K562 (cell line): Measurements from ENCODE around the gene PDE11A. TPM values are rescaled to one million over a fixed set of nuclear protein-coding genes. Genes with fewer than 3 reads are reported as not detected.

Experiments used
- ATAC-seq: fragments of 200-7000 bp; cut with Tn5 transposase; 3 replicates; pipeline ENCODE4 v1.9.1; 2020; ENCODE audit warnings: moderate library complexity
- BruUV-seq: library from RNA; stranded (reverse); fragments of 400-500 nt; replicated peaks from 2 replicates; lab custom pipeline; 2021; lab: Mats Ljungman, UMichigan
- CTCF ChIA-PET: fragments of 300-600 bp; formaldehyde crosslinking; extraction: SDS; loops from one replicate; lab custom pipeline; 2021; ENCODE audit warnings: low intra/inter-chr PET ratio; lab: Yijun Ruan, JAX
- POLR2A ChIA-PET: fragments of 300-600, 350-650 bp; sonication (Branson Sonifier 250); formaldehyde crosslinking; extraction: SDS; loops from one replicate; lab custom pipeline; 2021; ENCODE audit warnings: antibody characterized with exemption, inconsistent platforms; lab: Yijun Ruan, JAX
- DNase-seq, 4 experiments: peaks; one replicate each; pipeline versions ENCODE4 v3.0.0 to v3.0.0-alpha.2; 2011 to 2018; ENCODE audit warnings: low spot score in 3 of 4, mixed read lengths in 3 of 4; ENCODE audit errors: extremely low read depth in 1 of 4
- FAIRE-seq: peaks from 2 replicates; lab custom pipeline; 2011; peaks lifted over from hg19 to GRCh38; lab: Jason Lieb, UNC
- H2AFZ ChIP-seq: 2 replicates; pipeline ENCODE4 v1.6.0; 2011; ENCODE audit warnings: low read depth, low read length, control low read depth, inconsistent platforms
- H3K27ac ChIP-seq: fragments of 200-600 bp; 3 replicates; pipeline ENCODE4 v1.8.0; 2011; ENCODE audit warnings: low read depth, mild to moderate bottlenecking, control low read depth, inconsistent platforms, low read length, moderate library complexity, mixed read lengths; ENCODE audit errors: extremely low read depth
- H3K27me3 ChIP-seq, 2 experiments: fragments of 300-600 bp in 1 of 2; 2 replicates in 1 of 2; 3 replicates in 1 of 2; pipeline versions ENCODE4 v1.6.0 to v1.8.0; 2011; ENCODE audit warnings: inconsistent platforms in 2 of 2, low read length in 2 of 2, mild to moderate bottlenecking in 1 of 2, mixed read lengths in 1 of 2, moderate library complexity in 1 of 2; ENCODE audit not compliant: control insufficient read depth in 2 of 2, insufficient read depth in 2 of 2
- H3K36me3 ChIP-seq: fragments of 300-600 bp; 3 replicates; pipeline ENCODE4 v1.8.0; 2011; ENCODE audit warnings: mild to moderate bottlenecking, low read length, inconsistent platforms; ENCODE audit not compliant: control insufficient read depth, insufficient read depth
- H3K4me1 ChIP-seq, 2 experiments: fragments of 200-600 bp in 1 of 2; replicated peaks in 1 of 2; 2 replicates in 1 of 2; 3 replicates in 1 of 2; pipeline versions ENCODE4 v1.5.1 to v1.8.0; 2011; ENCODE audit warnings: inconsistent platforms in 2 of 2, low read length in 2 of 2, mild to moderate bottlenecking in 1 of 2, mixed read lengths in 1 of 2, moderate library complexity in 1 of 2; ENCODE audit not compliant: control insufficient read depth in 2 of 2, insufficient read depth in 2 of 2
- H3K4me2 ChIP-seq: 2 replicates; pipeline ENCODE4 v1.6.1; 2011; ENCODE audit warnings: low read length, control low read depth, inconsistent platforms, mixed read lengths; ENCODE audit not compliant: insufficient read depth
- H3K4me3 ChIP-seq: fragments of 200-600 bp; sonication (generic), shearing (Covaris generic); 2 replicates; pipeline ENCODE4 v1.5.1; 2016; ENCODE audit warnings: control low read depth, inconsistent platforms
- H3K79me2 ChIP-seq: fragments of 200-600 bp; 3 replicates; pipeline ENCODE4 v1.8.0; 2011; ENCODE audit warnings: low read length, inconsistent platforms; ENCODE audit not compliant: control insufficient read depth, insufficient read depth
- H3K9ac ChIP-seq, 2 experiments: 2 replicates each; pipeline versions ENCODE4 v1.6.0 to v1.6.1; 2011; ENCODE audit warnings: low read depth in 2 of 2, low read length in 2 of 2, control low read depth in 1 of 2, inconsistent platforms in 1 of 2, mild to moderate bottlenecking in 1 of 2, mixed read lengths in 1 of 2; ENCODE audit not compliant: insufficient read depth in 1 of 2
- H3K9me1 ChIP-seq: one replicate; pipeline ENCODE4 v1.6.0; 2011; ENCODE audit warnings: inconsistent platforms, mild to moderate bottlenecking, low read length, moderate library complexity; ENCODE audit not compliant: control insufficient read depth, insufficient read depth
- H3K9me3 ChIP-seq: replicated peaks from 2 replicates; pipeline ENCODE4 v1.5.1; 2011; ENCODE audit warnings: low read depth, low read length, inconsistent platforms; ENCODE audit not compliant: control insufficient read depth, insufficient read depth
- H4K20me1 ChIP-seq: replicated peaks from 2 replicates; pipeline ENCODE4 v1.6.1; 2011; ENCODE audit warnings: low read length, inconsistent platforms, mixed read lengths; ENCODE audit not compliant: control insufficient read depth, insufficient read depth
- BRD9 ChIP-seq: fragments of 450-650 bp; IDR thresholded peaks from 2 replicates; pipeline ENCODE4 v1.6.1; 2018; ENCODE audit warnings: low read depth; ENCODE audit not compliant: partially characterized antibody
- KDM1A ChIP-seq, 2 experiments: fragments of 450-650 bp; IDR thresholded peaks; 2 replicates each; pipeline ENCODE4 v1.6.1; 2016; ENCODE audit warnings: mild to moderate bottlenecking in 2 of 2
- TGIF2 ChIP-seq: sonication (generic); formaldehyde crosslinking; IDR thresholded peaks from 2 replicates; pipeline ENCODE4 v1.8.1; 2022; ENCODE audit warnings: mild to moderate bottlenecking, missing genetic modification reagents, moderate library complexity
- ZBTB1 ChIP-seq: sonication (generic); formaldehyde crosslinking; IDR thresholded peaks from 2 replicates; pipeline ENCODE4 v1.8.1; 2023; ENCODE audit warnings: missing genetic modification reagents, low read depth, mild to moderate bottlenecking, borderline replicate concordance
- ZNF263 ChIP-seq: sonication (generic); formaldehyde crosslinking; IDR thresholded peaks from 2 replicates; pipeline ENCODE4 v1.8.0; 2022; ENCODE audit warnings: mild to moderate bottlenecking, missing genetic modification reagents, borderline replicate concordance
- ZNF561 ChIP-seq: fragments of 450-650 bp; formaldehyde crosslinking; conservative IDR thresholded peaks from 2 replicates; pipeline ENCODE4 v1.4.0; 2020; ENCODE audit warnings: mild to moderate bottlenecking, moderate library complexity
- WGBS: fragments of 100-300 bp; shearing (Covaris generic); methylation state at CpG from one replicate; pipeline ENCODE4 v1.1.6; 2016; ENCODE audit warnings: low coverage, mixed read lengths; ENCODE audit not compliant: insufficient coverage; ENCODE audit errors: missing lambda C conversion rate; 5-methylcytosine and 5-hydroxymethylcytosine counted together
- in situ Hi-C: fragments of 300-500 bp; cut with MboI; formaldehyde crosslinking; loops from 4 replicates; pipeline ENCODE4 v1.15.0; 2018; ENCODE audit warnings: inconsistent platforms, mixed read lengths
- intact Hi-C: fragments of 100-400 bp; cut with micrococcal nuclease; formaldehyde crosslinking; loops from 2 replicates; pipeline ENCODE4 v1.14.2; 2022
- polyA plus RNA-seq, 8 experiments: library from polyadenylated mRNA; depleted of rRNA in 4 of 8; stranded (reverse) in 5 of 8; unstranded in 3 of 8; fragments of >200 nt; fragmentation: Nextera tagmentation in 2 of 8; fragmentation: Illumina TruSeq in 1 of 8; extraction: Ambion mirVana in 2 of 8; extraction: Trizol in 1 of 8; gene quantifications; 2 replicates each; pipeline versions ENCODE4 v1.2.1 to v1.2.3, GENCODE V29; 2011 to 2014; ENCODE audit warnings: inconsistent platforms in 1 of 8, missing spikeins in 1 of 8
- total RNA-seq, 7 experiments: library from RNA; depleted of rRNA in 6 of 7; stranded (reverse); fragments of >200 nt in 6 of 7; fragmentation: Illumina TruSeq in 2 of 7; extraction: Trizol in 2 of 7; gene quantifications; 2 replicates each; pipeline versions ENCODE4 v1.2.1 to v1.2.3, GENCODE V29; 2011 to 2021; ENCODE audit warnings: low replicate concordance in 1 of 7

The PDE11A gene
- total and polyA plus RNA-seq, 9 of the 15 experiments (the other 6 are each of a cell fraction or from before 2014, with no cell fraction given): 3.2 to 22.1 (median 5.7) TPM

DNA sequence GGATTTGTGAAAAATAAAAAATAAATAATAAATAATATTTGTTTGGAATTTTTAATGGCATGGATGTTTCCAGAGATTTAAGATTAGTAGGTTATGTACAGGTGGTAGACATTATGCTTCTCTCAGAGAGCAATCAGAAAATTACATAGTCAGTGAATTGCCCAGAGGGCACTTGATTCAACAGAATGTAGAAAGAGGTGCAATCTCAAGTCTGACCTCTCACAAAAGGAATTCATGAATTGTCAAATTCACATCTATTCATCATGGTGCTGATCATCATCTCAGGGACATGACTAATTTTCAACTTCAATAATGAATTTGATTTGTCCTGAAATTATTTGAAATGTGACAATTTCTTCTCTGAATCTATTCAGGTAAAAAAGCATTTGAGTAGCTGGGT is 172.5 kb downstream of the PDE11A start (continued):
- TF ChIP-seq BRD9: no peak

DNA sequence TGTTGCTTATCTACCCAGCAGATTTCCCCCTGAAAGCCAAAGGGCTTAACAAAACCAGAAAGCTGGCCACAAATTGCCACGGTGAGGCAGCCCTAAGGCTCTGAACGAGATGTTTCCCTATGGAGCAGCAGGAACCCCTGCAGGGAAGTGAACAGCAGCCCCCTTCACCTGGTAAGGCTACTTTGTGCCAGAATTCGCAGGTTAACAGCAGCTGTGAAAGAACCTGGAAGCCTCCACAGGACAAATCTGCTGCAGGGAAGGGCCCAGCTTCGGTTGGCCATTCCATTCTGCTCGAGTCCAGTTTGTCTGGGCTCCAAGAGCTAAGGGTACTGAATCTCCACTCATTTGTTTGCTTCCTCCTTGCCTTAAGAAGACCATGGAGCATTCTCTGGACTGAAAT is 175.3 kb downstream of the PDE11A start:
- H3K9me3 ChIP-seq: 0 out of 2 replicates have a peak, but pooled peaks cover 4% of the 10 kb centered on the region
- no peak overlapping the region for H3K9ac ChIP-seq
- H2AFZ ChIP-seq: no peak overlapping the region
- H3K4me3 ChIP-seq: no peak overlapping the region
- intact Hi-C loops: no loop called here
- H3K9me1 ChIP-seq: no peaks in the 10 kb centered on the region
- peaks cover 0 to 19% of the 10 kb centered on the region in 2 experiments; a peak in 3 of 5 replicates for H3K4me1 ChIP-seq
- no peak for FAIRE-seq
- ChIA-PET POLR2A (no interaction called here), CTCF (no interaction called here)
- in situ Hi-C loops: no loop called here
- H3K79me2 ChIP-seq: no peaks in the 10 kb centered on the region
- no peak for ATAC-seq
- no peak overlapping the region for H3K27ac ChIP-seq
- H3K4me2 ChIP-seq: no peak overlapping the region
- no peaks in the 10 kb centered on the region for H4K20me1 ChIP-seq
- BruUV-seq: no TSS peak
- H3K36me3 ChIP-seq: no peaks in the 10 kb centered on the region
- no peaks in the 10 kb centered on the region for H3K27me3 ChIP-seq
- TF ChIP-seq ZNF263 (CRISPR knock-in tag) (no peak), ZBTB1 (no peak), ZNF561 (CRISPR knock-in tag) (no peak)
- WGBS: 8% methylated on average over 5 of the region's 5 CpGs
- no peak for DNase-seq

DNA sequence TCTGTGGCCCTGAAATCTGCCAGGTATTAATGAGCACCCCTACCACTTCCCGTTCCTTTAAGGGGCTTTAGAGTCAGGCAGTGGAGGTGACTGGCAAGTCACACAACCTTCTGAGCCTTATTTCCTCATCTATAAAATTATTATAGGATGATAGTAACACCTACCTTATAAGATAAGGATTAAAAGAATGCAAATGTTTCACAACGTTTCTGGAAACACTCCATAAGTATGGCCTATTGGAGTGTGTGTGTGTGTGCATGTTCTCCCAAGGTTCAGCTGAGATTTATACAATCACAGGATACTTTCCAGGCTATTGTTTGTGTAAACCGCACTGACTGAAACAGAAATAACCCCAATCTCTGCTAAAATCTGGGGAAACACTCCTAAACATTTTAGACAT is 176.0 kb downstream of the PDE11A start:
- H3K36me3 ChIP-seq: no peaks in the 10 kb centered on the region
- 0 out of 2 replicates have a peak, but pooled peaks cover 4% of the 10 kb centered on the region for H3K9me3 ChIP-seq
- no peak overlapping the region for H3K9ac ChIP-seq
- H4K20me1 ChIP-seq: no peaks in the 10 kb centered on the region
- no peaks in the 10 kb centered on the region for H3K27me3 ChIP-seq
- ATAC-seq (no peak), DNase-seq (no peak), FAIRE-seq (no peak)
- TF ChIP-seq KDM1A (IDR thresholded peaks at IDR 0.05) (peak; percentile 13 to 49; a peak in 1 of 4 replicates), TGIF2 (CRISPR knock-in tag) (no peak)
- CTCF ChIA-PET: no interaction called here
- intact Hi-C loops (no loop called here), in situ Hi-C loops (no loop called here)
- H3K4me1 ChIP-seq: peaks cover 0 to 19% of the 10 kb centered on the region in 2 experiments; a peak in 3 of 5 replicates
- H2AFZ ChIP-seq: no peak overlapping the region
- WGBS: 6% methylated on average over 3 of the region's 3 CpGs
- no peak overlapping the region for H3K4me2 ChIP-seq
- no peak overlapping the region for H3K4me3 ChIP-seq
- BruUV-seq: no TSS peak
- H3K9me1 ChIP-seq: no peaks in the 10 kb centered on the region
- no peaks in the 10 kb centered on the region for H3K79me2 ChIP-seq
- no peak overlapping the region for H3K27ac ChIP-seq
- POLR2A ChIA-PET: no interaction called here
